HepG2 (cell line): ENCODE results near the gene IL1RL2. TPM values are rescaled to one million over a fixed set of nuclear protein-coding genes. Genes with fewer than 3 reads are reported as not detected.

Source experiments
- AHDC1 ChIP-seq: sonication (generic); formaldehyde crosslinking; IDR thresholded peaks from 2 replicates; pipeline ENCODE4 v1.5.1; 2020; ENCODE audit warnings: mild to moderate bottlenecking, missing genetic modification reagents, borderline replicate concordance
- AHR ChIP-seq: IDR thresholded peaks from 2 replicates; pipeline ENCODE4 v1.6.1; 2018; ENCODE audit warnings: missing genetic modification reagents, missing compliant biosample characterization
- FOXO4 ChIP-seq: sonication (generic); formaldehyde crosslinking; conservative IDR thresholded peaks from 2 replicates; pipeline ENCODE4 v1.8.1; 2023; ENCODE audit warnings: missing genetic modification reagents
- HNRNPH1 ChIP-seq: fragments of 200-400 bp; formaldehyde crosslinking; optimal IDR thresholded peaks from 2 replicates; pipeline ENCODE3; 2017; ENCODE audit warnings: mild to moderate bottlenecking, low read depth, low read length
- IRX3 ChIP-seq: sonication (generic); formaldehyde crosslinking; IDR thresholded peaks from 2 replicates; pipeline ENCODE4 v1.8.1; 2023; ENCODE audit warnings: mild to moderate bottlenecking, low read depth, missing genetic modification reagents, borderline replicate concordance
- RAD21 ChIP-seq: fragments of 450-650 bp; formaldehyde crosslinking; IDR thresholded peaks from 2 replicates; pipeline ENCODE4 v1.5.0; 2020; ENCODE audit warnings: mild to moderate bottlenecking
- ZBED4 ChIP-seq: sonication (generic); formaldehyde crosslinking; IDR thresholded peaks from 2 replicates; pipeline ENCODE4 v1.4.0; 2020; ENCODE audit warnings: missing genetic modification reagents, borderline replicate concordance
- ZNF547 ChIP-seq: sonication (generic); formaldehyde crosslinking; IDR thresholded peaks from 2 replicates; pipeline ENCODE4 v1.5.1; 2020; ENCODE audit warnings: mild to moderate bottlenecking, missing genetic modification reagents
- ZSCAN25 ChIP-seq: sonication (generic); formaldehyde crosslinking; IDR thresholded peaks from 2 replicates; pipeline ENCODE4 v1.8.0; 2022; ENCODE audit warnings: mild to moderate bottlenecking, missing genetic modification reagents
- polyA plus RNA-seq, 8 experiments: library from polyadenylated mRNA; depleted of rRNA in 3 of 8; stranded (reverse) in 7 of 8; unstranded in 1 of 8; fragments of >200 nt; fragmentation: Illumina TruSeq in 4 of 8; extraction: Trizol in 4 of 8; gene quantifications; 2 replicates each; pipeline versions ENCODE4 v1.2.1 to v1.2.3, GENCODE V29; 2011 to 2016; ENCODE audit warnings: low read depth in 4 of 8, missing spikeins in 1 of 8, mixed read lengths in 1 of 8; ENCODE audit not compliant: insufficient read depth in 1 of 8
- total RNA-seq, 5 experiments: library from RNA; depleted of rRNA; stranded (reverse); fragments of >200 nt; fragmentation: Illumina TruSeq; extraction: Trizol; gene quantifications; 2 replicates each; pipeline ENCODE4 v1.2.3, GENCODE V29; 2016; ENCODE audit warnings: low read depth in 1 of 5
- TF ChIP-seq, protein P1 (sequence below): sonication (generic); formaldehyde crosslinking; IDR thresholded peaks from 2 replicates; pipeline ENCODE4 v1.4.0; 2020; ENCODE audit warnings: missing genetic modification reagents
- TF ChIP-seq, protein P2 (sequence below): sonication (generic); formaldehyde crosslinking; IDR thresholded peaks from 2 replicates; pipeline ENCODE4 v1.4.0; 2020; ENCODE audit warnings: mild to moderate bottlenecking, missing genetic modification reagents
- TF ChIP-seq, protein P3 (sequence below): sonication (generic); formaldehyde crosslinking; IDR thresholded peaks from 2 replicates; pipeline ENCODE4 v1.5.0; 2020; ENCODE audit warnings: missing genetic modification reagents

IL1RL2 gene
- total and polyA plus RNA-seq, 2 of the 13 experiments (the other 11 are each of a cell fraction or from before 2014, with no cell fraction given): 0.03 TPM; not detected in 1

GRCh38 chr2:102240640-102241370 is 54.0 kb downstream of the IL1RL2 start (continued):
- TF ChIP-seq FOXO4 (CRISPR knock-in tag): no peak
- no peak for TF ChIP-seq HNRNPH1
- TF ChIP-seq IRX3 (CRISPR knock-in tag): no peak
- TF ChIP-seq ZBED4 (CRISPR knock-in tag): peak; percentile 82; the same call in 1 of the 2 replicates
- TF ChIP-seq, protein P1, sequence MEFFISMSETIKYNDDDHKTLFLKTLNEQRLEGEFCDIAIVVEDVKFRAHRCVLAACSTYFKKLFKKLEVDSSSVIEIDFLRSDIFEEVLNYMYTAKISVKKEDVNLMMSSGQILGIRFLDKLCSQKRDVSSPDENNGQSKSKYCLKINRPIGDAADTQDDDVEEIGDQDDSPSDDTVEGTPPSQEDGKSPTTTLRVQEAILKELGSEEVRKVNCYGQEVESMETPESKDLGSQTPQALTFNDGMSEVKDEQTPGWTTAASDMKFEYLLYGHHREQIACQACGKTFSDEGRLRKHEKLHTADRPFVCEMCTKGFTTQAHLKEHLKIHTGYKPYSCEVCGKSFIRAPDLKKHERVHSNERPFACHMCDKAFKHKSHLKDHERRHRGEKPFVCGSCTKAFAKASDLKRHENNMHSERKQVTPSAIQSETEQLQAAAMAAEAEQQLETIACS: no peak
- TF ChIP-seq, protein P2, sequence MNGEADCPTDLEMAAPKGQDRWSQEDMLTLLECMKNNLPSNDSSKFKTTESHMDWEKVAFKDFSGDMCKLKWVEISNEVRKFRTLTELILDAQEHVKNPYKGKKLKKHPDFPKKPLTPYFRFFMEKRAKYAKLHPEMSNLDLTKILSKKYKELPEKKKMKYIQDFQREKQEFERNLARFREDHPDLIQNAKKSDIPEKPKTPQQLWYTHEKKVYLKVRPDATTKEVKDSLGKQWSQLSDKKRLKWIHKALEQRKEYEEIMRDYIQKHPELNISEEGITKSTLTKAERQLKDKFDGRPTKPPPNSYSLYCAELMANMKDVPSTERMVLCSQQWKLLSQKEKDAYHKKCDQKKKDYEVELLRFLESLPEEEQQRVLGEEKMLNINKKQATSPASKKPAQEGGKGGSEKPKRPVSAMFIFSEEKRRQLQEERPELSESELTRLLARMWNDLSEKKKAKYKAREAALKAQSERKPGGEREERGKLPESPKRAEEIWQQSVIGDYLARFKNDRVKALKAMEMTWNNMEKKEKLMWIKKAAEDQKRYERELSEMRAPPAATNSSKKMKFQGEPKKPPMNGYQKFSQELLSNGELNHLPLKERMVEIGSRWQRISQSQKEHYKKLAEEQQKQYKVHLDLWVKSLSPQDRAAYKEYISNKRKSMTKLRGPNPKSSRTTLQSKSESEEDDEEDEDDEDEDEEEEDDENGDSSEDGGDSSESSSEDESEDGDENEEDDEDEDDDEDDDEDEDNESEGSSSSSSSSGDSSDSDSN (CRISPR knock-in tag): peak; percentile 67
- TF ChIP-seq, protein P3, sequence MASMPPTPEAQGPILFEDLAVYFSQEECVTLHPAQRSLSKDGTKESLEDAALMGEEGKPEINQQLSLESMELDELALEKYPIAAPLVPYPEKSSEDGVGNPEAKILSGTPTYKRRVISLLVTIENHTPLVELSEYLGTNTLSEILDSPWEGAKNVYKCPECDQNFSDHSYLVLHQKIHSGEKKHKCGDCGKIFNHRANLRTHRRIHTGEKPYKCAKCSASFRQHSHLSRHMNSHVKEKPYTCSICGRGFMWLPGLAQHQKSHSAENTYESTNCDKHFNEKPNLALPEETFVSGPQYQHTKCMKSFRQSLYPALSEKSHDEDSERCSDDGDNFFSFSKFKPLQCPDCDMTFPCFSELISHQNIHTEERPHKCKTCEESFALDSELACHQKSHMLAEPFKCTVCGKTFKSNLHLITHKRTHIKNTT: no peak
- TF ChIP-seq AHR (CRISPR knock-in tag): peak; percentile 84
- peak; percentile 97 for TF ChIP-seq RAD21 (CRISPR knock-in tag)
- TF ChIP-seq AHDC1 (CRISPR knock-in tag): peak; percentile 80; the same call in 1 of the 2 replicates
- no peak for TF ChIP-seq ZSCAN25 (CRISPR knock-in tag)
- no peak for TF ChIP-seq ZNF547 (CRISPR knock-in tag)
